ENCODE measurements around the gene BMPR1B.

DNA sequence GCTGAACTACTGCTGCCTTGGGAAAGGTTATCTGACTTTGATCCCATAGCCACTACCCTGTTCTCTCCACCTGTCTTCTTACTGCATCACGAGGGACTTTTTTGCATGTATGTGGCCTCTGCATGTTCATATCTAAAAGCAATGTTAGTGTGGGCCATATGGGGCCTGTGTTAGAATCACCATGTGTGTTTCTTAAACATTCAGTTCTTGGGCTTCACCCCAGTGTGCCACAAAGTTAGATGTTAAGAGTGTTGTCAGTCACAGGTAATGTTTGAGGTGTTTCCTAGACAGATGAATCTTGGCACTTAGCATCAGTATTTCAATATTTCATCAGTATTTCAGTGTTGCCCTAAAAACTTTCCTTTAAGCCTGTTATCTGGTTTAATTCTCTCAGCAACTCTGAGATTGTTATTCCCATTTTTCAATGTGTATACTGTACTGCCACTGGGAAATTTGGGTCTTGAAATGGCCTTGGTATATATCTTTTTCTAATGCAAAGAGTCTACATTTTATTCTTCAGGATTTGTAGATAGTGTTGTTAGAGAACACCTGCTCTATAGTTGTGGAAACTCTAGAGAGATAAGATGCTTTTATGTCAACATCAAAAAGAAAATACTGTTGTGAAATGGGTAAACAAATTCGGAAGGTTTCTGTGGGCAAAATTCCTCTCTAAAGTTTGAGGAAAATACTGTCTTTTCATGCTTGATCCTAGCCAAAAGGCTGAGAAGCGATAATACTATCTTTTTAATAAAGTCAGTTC is 259.7 kb downstream of the BMPR1B start:
- no peak for TF ChIP-seq CTCF (IDR thresholded peaks at IDR 0.05; ENCODE audit: borderline replicate concordance, extremely low read depth, low read length, poor library complexity, severe bottlenecking)
- no peak for TF ChIP-seq EZH2 (IDR thresholded peaks at IDR 0.05; ENCODE audit: borderline replicate concordance, low read depth, low read length, severe bottlenecking)

Measured in DND-41 (cell line).